Osteocyte (in vitro differentiated cells): Measurements from ENCODE around the gene FCSK. TPM values are rescaled to one million over a fixed set of nuclear protein-coding genes. Genes with fewer than 3 reads are reported as not detected.
A peak's percentile ranks its signal among the peaks of the same experiment; 100 is the strongest.

ENCODE experiments used
- DNase-seq: peaks from one replicate; pipeline ENCODE4 v3.0.0; 2021; ENCODE audit warnings: mixed read lengths; ENCODE audit not compliant: unreplicated experiment; ENCODE audit errors: extremely low spot score
- H3K27ac Mint-ChIP-seq: one replicate; pipeline ENCODE4 v1.8.0; 2021; ENCODE audit warnings: mild to moderate bottlenecking, mixed read lengths; ENCODE audit not compliant: unreplicated experiment
- H3K27me3 Mint-ChIP-seq: one replicate; pipeline ENCODE4 v1.8.0; 2021; ENCODE audit warnings: mixed read lengths; ENCODE audit not compliant: unreplicated experiment
- H3K36me3 Mint-ChIP-seq: one replicate; pipeline ENCODE4 v1.8.0; 2021; ENCODE audit warnings: mixed read lengths; ENCODE audit not compliant: unreplicated experiment
- H3K4me1 Mint-ChIP-seq: one replicate; pipeline ENCODE4 v1.8.0; 2021; ENCODE audit warnings: mixed read lengths; ENCODE audit not compliant: unreplicated experiment
- H3K4me3 Mint-ChIP-seq: one replicate; pipeline ENCODE4 v1.8.0; 2021; ENCODE audit warnings: mild to moderate bottlenecking, moderate library complexity, mixed read lengths; ENCODE audit not compliant: unreplicated experiment
- H3K9me3 Mint-ChIP-seq: one replicate; pipeline ENCODE4 v1.8.0; 2021; ENCODE audit warnings: mixed read lengths; ENCODE audit not compliant: unreplicated experiment
- total RNA-seq: library from RNA; stranded (reverse); gene quantifications from 2 replicates; pipeline ENCODE4 v1.2.1, GENCODE V29; 2021
- TF ChIP-seq, protein P1 (sequence below): fragments of 200-600 bp; sonication (generic); IDR thresholded peaks from 2 replicates; pipeline ENCODE4 v1.5.0; 2021; ENCODE audit warnings: antibody characterized with exemption, mild to moderate bottlenecking, moderate library complexity

FCSK gene
- total RNA-seq, 1 donor from 2014 or later = 16.8 TPM

DNA sequence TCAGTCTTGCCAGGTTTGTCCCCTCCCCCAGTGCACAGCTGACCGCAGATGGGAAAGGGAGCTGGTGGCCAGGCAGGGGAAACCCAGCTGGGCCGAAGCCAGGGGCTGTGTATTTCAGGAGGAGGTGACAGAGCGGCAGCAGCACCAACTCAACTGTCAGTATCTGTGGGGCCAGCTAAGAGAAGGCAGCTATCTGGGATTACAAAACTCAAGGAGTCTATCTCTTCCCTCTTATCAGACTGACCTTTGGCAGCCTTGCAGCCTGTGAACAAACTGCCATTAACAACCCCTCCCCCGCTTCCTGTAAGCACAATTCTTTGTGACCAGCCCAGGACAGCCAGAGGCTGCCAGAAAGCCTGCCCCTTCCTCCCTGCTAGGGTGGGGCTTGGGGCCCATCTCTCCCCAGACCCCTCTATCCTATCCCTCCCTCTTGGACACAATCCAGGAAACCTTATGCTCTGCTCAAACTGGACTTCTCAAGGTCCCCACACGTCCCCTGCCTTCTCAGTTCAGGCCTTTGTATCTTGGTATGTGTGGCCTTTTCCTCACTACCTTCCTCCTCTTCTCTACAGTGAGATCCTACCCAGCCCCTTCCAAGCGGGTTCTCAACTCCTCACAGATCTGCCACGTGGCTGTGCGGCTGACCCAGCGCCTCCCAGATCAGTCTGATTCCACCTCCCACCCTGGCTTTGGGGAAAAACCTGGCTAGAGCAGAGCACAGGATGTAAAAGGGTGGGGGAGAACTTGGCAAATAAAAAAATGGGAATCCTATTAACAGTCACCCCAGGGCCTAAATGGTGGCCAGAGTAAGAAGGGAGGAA, 26.0 kb upstream of the FCSK start:
- peaks cover 61% of the 10 kb centered on the region for H3K4me1 Mint-ChIP-seq
- peaks cover 8% of the 10 kb centered on the region for H3K36me3 Mint-ChIP-seq
- H3K4me3 Mint-ChIP-seq = peak overlapping the region; percentile 49
- H3K27ac Mint-ChIP-seq = peak overlapping the region; percentile 95
- no peaks in the 10 kb centered on the region for H3K27me3 Mint-ChIP-seq
- peak; percentile 91 for DNase-seq
- TF ChIP-seq, protein P1, sequence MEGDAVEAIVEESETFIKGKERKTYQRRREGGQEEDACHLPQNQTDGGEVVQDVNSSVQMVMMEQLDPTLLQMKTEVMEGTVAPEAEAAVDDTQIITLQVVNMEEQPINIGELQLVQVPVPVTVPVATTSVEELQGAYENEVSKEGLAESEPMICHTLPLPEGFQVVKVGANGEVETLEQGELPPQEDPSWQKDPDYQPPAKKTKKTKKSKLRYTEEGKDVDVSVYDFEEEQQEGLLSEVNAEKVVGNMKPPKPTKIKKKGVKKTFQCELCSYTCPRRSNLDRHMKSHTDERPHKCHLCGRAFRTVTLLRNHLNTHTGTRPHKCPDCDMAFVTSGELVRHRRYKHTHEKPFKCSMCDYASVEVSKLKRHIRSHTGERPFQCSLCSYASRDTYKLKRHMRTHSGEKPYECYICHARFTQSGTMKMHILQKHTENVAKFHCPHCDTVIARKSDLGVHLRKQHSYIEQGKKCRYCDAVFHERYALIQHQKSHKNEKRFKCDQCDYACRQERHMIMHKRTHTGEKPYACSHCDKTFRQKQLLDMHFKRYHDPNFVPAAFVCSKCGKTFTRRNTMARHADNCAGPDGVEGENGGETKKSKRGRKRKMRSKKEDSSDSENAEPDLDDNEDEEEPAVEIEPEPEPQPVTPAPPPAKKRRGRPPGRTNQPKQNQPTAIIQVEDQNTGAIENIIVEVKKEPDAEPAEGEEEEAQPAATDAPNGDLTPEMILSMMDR = no peak
- H3K9me3 Mint-ChIP-seq = no peaks in the 10 kb centered on the region

DNA sequence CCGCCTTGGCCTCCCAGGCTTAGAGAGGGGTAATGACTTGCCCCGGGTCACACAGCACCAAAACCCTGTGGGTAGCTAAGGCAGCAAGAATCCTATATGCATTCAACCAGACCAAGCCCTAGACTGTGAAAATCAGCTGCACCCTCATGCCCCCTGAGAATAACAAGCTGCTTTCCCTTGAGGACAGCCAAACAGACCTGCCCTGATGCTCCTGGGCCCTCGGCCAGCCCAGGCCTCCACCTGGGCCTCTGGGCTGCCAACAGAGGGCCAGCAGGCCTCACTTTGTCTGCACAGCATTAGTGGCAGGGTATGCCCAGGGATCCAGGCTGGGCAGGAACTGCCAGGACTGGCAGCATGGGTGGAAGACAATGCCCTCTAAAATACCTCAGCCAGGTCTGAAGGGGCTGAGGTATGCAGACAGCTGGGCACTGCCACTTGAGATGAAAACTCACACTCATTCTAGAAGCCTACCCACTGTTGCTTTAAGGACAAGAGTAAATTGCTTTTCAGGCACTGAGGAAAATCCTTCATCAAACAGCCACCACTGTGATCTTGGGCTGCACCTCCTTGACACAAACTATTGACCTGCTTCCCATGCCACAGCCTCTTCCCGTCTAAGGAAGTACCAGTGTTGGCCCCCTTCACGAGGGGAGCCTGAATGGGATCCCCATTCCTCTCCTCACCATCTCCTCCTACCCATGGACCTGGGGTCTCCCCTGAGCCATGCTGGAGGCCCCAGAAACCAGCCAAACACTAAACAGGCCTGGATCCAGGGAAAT, 24.3 kb upstream of the FCSK start:
- no peak for DNase-seq
- Mint-ChIP-seq H3K27me3 (no peaks in the 10 kb centered on the region), H3K4me1 (peaks cover 73% of the 10 kb centered on the region), H3K9me3 (no peaks in the 10 kb centered on the region), H3K4me3 (peak overlapping the region; percentile 23), H3K27ac (peak overlapping the region; percentile 84), H3K36me3 (peaks cover 9% of the 10 kb centered on the region)
- TF ChIP-seq, protein P1 = no peak

DNA sequence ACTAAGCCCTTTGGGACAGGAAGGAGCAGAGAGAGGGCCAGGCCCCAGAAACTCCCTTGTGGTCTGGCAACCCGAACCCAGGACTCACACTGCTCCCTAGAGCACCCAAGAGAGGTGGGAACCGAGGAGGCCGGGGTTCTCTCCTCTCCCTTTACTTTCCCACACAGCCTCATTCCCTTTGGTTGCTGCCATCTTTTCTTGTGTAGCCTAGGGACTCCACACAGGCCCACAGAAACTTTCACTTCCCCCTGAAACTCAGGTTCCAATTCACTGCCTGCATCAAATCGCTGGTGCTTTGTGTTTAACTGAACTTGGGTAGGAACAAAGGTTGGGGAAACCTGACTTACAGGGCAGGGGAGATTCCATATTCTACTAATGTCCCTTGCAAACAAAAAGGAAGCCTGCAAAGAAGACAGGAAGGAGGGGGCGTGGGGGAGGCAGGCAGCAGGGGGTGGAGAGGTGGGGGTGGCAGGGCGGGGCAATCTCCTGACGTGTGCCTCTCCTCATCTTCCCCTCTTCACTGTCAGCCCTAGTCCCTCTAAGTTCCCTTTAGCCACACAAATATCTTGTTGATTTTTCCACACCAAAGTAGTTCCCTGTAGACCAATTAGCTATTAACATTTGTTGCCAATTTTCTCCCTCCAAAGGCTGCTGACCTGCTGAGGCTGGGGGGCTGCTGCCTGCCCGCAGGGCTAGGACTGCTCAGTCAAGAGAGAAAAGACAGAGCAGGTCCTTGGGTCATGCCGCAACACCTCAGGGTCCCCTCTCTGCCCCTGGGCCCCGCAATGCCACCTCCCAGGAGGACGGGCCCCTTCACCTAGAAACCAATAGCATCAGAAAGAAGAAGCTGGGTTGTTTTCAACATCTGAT, 23.5 kb upstream of the FCSK start:
- no peak for DNase-seq
- peak overlapping the region; percentile 84 for H3K27ac Mint-ChIP-seq
- TF ChIP-seq, protein P1 = no peak
- peaks cover 77% of the 10 kb centered on the region for H3K4me1 Mint-ChIP-seq
- H3K4me3 Mint-ChIP-seq = peak overlapping the region; percentile 23
- no peaks in the 10 kb centered on the region for H3K9me3 Mint-ChIP-seq
- H3K36me3 Mint-ChIP-seq = peaks cover 6% of the 10 kb centered on the region
- H3K27me3 Mint-ChIP-seq = no peaks in the 10 kb centered on the region

DNA sequence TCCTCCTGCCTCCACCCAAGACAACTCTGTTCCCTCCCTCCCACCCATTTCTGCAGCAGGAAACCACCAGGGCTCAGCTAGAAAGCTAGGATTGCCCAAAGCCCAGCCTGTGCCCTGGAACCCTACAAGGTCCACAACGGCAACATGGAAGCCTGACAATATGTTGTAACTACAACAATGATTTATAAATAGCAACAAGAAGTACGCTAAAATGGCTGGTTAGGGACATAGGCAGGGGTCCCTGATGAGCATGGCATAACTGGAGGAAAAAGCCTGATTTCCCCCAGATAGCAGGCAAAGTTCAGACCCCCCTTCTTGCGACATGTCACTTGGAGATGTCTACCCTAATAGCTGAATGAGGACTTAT, 22.1 kb upstream of the FCSK start:
- no peaks in the 10 kb centered on the region for H3K27me3 Mint-ChIP-seq
- TF ChIP-seq, protein P1 = no peak
- H3K27ac Mint-ChIP-seq = peak overlapping the region; percentile 93
- peak overlapping the region; percentile 58 for H3K4me3 Mint-ChIP-seq
- H3K9me3 Mint-ChIP-seq = no peaks in the 10 kb centered on the region
- DNase-seq = no peak
- peaks cover 10% of the 10 kb centered on the region for H3K36me3 Mint-ChIP-seq
- H3K4me1 Mint-ChIP-seq = peaks cover 86% of the 10 kb centered on the region
